Activated CD4-positive, alpha-beta T cell treated with anti-CD3 and anti-CD28 coated beads, Interleukin-2, amount 50 U/mL, for 16 hours (primary cell): ENCODE measurements around the gene KRCC1.
A peak's percentile ranks its signal among the peaks of the same experiment; 100 is the strongest.
"Not testable (repeated sequence)": the region's sequence is repeated elsewhere in the genome, so short reads cannot be mapped to it uniquely, and the experiment has no call there.

Experiments used
- DNase-seq: peaks from one replicate; pipeline ENCODE4 v3.0.0-alpha.2; 2020

The KRCC1 gene

DNA sequence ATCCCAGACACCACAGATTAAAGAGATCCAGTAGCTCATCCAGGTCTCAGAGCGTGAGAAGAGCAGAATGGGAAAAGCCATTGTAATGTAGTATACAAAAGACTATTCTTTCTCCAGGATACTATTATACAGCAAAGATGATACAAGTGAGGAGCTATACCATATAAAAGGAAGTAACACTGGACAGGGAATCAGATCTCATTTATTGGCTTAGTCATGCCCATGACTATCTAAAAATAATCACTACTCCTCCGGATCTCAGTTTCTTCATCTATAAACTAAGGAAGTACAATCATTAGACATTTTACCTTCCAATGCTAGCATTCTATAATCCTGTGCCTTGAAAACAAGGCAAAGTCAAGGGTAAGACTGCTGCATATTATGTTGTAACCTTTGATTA lies 19.4 kb downstream of the KRCC1 start:
- DNase-seq: no peak

DNA sequence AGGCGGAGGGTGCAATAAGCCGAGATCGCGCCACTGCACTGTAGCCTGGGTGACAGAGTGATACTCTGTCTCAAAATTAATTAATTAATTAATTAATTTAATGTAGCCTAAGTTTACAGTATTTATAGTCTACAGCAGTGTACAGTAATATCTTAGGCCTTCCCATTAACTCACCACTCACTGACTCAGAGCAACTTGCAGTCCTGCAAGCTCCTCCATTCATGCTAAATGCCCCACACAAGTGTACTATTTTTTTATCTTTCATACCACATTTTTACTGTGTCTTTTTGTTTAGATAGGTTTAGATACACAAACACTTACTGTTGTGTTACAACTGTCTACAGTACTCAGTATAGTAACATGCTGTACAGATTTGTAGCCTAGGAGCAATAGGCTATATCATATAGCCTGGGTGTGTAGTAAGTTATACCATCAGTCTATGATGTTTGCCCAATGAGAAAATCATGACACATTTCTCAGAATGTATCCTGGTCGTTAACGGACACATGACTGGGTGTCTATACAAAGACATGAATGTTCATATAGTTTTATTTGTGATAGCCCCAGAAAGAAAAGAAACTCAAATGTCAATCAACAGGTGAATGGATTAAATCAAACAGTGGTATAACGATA lies 23.4 kb downstream of the KRCC1 start:
- no peak for DNase-seq

DNA sequence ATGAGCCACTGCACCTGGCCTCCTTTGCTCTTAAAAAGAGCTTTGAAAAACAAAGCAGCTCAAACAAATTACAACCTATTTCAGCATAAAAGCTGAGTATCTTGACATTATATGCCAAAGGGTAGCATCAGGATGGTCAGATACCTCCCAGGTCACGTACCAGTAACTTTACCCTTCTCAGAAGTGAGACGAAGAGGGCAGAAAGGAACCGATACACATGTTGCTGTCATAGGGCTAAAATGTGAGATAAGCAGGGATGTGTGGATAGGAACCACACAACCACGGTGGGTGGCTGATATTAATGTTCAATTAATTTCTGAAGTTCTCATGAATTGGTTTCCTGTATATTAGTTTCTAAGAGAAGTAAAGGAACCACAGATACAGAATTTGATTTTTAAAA lies 26.7 kb downstream of the KRCC1 start:
- no peak for DNase-seq

DNA sequence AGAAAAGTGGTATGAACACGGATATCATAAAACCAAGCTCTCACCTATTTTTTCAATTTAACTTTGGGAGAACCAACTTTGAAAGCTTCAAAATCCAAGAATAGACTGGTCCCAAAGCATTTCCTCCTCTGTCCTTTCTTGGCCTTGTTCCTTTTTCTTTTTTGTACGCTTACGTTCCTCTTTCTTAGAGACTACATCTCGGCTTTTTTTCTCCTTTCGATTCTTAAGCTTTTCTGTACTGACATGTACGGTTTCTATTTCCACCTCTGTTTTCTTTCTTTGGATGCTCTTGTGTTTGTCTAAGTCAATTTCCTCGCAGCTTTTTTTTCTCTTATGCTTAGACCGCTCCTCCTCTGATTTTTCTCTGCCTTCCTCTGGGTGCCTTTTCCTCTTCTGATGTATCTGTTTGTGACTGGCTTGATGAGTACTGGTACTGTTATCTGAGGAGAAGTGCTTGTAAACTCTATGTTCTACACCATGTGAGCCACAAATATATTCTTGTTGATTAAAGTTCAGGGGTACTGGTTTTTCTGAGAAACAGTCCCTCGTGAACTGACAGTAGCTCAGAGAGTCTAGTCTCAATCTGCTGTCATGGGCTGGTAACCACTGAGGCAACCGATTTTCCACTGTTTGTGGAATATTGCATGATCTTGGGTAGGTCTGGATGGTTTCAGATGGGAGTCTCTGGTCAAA lies 27.7 kb downstream of the KRCC1 start:
- DNase-seq: no peak

DNA sequence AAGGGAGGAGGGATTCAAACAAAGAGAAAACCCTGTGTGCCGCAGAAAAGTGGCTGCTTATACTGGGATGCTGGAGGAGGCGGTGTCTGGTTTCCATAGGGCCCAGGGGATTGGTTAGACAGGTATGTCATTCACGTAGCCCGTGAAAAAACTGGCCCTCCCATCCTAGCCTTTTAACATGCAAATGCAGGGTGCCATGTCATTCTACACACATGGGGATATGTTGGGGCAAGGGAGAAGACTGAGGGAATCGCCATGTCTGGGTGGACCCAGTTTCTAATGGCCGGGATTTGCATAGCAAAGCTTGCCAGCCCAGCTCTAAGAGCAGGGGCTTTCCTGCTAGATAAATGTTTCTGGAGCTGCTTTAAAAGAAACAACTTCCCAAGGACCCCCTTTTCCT lies 31.1 kb downstream of the KRCC1 start:
- no peak for DNase-seq

DNA sequence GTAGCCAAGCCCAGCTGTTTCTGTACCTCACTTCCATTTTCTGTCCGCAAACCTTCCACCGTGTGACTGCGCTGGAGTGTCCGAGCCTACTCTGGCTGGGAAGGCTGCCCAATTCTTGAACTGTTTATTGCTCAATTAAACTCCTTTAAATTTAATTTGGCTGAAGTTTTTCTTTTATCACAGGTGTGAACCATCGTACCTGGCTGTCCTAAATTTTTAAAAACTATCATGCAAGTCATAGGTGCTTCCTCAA lies 33.0 kb downstream of the KRCC1 start:
- DNase-seq: no peak

DNA sequence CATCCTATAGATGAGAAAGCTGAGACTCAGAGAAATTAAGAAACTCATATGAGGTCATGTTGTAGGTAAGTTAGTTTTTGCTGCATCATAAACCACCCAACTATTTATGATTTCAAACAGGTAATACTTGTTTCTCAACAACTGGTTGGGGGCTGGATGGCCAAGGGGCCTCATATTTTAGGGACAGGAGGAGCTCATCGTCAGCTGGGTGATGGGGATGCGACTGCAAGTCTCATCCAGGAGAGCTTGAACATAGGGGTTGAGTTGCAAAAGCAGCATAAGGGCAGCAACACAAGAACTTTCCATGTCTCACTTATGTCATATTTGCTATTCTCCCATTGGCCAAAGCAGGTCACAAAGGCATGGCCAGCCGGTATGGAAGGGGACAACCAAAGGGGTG lies 35.6 kb downstream of the KRCC1 start:
- DNase-seq: no peak

DNA sequence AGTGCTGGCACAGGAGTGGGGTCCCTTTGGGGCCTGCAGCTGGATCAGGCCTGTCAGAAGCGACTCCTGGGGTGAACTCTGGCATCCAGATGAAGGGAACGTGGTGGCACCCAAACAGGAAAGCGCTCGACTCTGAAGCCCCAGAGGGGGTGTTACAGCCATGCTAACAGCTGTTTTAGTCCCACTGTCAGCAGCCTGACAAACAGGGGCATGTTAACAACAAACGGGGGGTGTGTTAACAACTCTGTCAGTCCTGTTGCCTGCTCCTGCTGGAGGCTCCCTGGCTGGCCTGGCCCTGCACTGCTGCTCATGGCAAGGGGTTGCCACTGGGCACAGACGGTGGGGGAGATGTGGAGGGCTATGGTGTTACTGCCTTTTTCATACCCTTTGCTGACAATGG lies 36.7 kb downstream of the KRCC1 start:
- DNase-seq: no peak

DNA sequence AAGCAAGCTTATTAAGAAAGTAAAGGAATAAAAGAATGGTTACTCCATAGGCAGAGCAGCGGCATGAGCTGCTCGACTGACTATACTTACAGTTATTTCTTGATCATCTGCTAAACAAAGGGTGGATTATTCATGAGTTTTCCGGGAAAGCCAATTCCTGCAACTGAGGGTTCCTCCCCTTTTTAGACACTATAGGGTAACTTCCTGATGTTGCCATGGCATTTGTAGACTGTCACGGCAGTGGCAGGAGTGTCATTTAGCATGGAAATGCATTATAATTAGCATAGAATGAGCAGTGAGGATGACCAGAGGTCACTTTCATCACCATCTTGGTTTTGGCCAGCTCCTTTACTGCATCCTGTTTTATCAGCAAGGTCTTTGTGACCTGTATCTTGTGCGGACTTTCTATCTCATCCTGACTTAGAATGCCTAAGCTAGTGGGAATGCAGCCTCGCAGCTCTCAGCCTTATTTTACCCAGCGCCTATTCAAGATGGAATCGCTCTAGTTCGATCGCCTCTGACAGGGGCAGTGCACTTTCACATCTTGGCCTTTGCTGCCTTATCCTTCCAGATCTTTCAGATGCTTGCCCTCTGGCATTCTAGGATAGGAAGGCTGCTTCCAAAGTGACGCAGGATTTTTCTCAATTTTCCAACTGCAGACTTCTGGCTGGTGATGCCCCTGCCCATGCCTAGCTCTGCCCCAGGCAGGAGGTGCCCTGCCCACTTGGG lies 37.3 kb downstream of the KRCC1 start:
- not testable (repeated sequence) for DNase-seq

DNA sequence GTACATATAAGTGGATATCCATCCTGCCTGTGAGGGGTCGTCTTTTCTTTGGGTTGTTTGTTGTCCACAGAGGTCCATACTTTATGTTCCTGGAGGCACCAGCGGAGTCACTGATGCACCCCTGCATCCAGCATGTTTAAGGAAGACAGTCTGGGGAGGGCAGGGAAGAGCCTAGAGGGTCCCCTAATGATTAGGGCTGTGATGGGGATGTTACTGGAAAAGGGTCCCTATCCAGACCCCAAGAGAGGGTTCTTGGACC lies 37.9 kb downstream of the KRCC1 start:
- DNase-seq: not testable (repeated sequence)

DNA sequence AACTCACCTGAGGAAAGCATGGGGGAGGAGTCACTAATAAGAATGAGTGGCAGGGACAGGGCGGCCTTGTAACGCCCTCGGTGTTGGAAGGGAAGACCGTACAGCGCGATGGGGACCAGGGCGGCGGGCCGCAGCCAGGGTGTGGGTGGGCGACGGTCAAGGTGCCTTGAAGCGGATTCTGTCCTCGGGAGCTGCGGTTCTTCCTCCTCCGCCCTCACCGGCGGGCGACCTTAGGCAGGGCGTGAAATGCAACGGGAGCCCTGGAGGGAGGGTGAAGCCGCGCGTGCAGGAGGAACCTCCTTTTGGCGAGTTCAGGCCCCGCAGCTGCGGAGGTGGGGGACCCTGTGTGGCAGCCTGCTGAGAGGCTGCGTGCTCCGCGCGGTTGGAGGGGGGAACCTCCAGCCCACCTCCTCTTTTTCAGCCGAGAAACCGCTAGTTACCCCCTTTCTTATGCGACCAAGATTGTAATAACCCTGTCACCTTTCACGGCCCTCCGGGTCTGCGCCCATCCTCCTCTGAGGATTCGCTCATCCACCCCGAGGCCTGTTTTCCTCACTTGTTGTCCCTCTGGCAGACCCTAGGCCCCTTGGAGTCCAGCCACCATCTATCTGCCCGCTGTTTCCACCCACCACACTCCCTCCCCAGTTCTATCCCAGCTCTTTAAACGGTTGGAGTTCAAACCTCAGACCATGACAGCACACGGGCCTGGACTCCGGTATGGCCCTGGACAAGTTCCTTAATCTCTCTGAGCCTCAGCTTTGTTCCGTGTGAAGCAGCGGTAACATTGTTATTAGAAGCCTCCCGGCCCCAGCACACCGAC lies 38.4 kb downstream of the KRCC1 start:
- DNase-seq: peak; percentile 63

DNA sequence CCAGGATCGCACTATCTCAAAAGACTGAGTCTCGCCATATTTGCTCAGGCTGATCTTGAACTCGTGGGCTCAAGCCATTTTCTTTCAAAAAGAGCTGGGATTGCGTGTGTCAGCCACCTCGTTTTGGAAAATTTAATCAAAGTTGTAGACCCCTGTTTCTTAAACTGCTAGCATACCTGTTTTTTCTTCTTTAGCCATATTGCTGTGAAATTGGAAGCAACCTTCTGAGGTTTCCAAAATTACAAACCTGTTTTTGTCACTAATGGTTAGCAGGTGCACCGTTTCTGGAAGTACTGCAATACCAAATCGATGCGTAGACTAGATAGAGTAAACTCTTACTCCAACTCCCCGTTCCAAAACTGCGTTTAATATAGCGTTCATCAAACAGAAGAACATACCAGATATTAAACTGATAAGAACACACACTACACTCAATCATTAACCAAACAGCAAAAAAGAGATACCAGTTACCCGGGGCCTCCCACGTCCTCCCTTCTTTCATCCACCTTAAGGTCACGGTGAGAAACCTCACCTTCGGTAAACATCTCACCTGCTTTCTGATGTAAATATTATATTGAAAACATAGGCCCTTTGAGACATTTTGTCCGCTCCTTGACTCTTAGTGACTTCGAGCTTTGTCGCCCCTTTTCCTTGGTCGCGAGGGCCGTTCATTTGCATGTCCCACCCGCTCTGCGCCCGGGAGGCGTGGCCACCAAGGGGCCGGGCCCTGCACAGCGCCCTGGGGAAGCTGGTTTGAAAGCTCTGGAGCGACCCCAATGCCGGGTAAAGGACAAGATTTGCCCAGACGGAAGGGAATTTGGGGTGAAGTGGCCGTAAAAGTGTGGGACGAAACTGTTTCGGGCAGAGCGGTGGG lies 39.3 kb downstream of the KRCC1 start, which contains the start of gene RNU2-63P:
Gene RNU2-63P, minus strand, starts transcription at position 462 of the 874 bp plus-strand sequence.
- DNase-seq: peak; percentile 82

DNA sequence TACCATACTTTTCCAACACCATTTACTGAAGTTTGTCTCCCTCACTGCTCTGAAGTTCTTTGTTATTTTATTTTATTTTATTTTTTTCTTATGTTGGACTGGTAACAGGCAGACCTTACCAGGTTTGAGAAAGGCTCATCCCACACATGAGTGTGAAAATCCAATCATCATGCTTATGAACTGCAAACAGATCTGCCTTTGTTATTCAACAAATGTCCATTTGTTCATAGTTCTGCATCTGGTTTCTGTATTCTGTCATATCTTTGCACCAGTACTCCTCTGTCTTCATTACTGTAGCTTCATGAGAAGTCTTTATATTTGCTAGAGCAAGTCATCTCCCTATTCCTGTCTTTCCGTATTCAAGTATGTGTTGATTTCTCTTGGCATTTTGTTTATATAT lies 44.6 kb downstream of the KRCC1 start:
- DNase-seq: no peak

DNA sequence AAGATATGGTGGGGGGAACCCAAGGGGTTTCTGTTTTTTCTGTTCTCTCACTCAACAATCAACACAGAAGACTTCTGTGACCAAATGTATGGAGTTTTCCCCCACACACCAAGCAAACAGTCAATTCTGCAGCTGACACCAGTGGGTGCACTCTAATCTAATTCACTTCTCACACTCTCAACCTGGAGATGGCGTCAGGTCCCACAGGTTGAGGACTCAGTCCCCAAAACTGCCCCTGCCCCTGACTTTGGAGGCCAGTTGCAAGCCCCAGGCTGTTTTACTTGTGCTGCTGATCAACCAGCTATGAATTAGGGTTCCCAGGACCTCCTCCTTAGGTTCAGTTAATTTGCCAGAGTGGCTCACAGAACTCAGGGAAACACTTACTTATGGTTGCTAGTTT lies 45.4 kb downstream of the KRCC1 start:
- DNase-seq: no peak

DNA sequence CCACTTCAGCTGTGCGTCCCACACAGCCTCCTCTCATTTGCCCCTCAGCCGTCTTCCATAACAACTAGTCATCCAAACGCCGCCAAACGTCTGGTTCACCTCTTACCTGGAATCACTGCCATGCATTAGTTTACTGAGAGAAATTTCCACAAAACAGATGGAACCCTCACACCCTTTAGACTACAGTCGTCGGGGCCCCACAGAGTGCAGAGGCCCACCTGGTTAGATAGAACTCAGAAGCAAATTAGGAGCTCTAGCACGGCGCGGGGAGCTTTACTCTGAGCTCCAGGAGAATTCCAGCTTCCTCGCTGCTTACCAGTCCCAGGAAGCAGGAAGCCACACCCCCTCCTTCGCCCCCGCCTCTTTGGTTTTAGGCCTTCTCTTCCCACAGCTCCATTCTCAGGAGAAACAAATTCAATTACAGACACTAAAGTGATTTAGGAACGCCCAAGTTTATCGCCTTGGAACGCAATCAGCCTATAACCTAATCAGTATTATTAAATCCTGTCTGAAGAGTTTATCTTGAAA lies 48.6 kb downstream of the KRCC1 start:
- no peak for DNase-seq

DNA sequence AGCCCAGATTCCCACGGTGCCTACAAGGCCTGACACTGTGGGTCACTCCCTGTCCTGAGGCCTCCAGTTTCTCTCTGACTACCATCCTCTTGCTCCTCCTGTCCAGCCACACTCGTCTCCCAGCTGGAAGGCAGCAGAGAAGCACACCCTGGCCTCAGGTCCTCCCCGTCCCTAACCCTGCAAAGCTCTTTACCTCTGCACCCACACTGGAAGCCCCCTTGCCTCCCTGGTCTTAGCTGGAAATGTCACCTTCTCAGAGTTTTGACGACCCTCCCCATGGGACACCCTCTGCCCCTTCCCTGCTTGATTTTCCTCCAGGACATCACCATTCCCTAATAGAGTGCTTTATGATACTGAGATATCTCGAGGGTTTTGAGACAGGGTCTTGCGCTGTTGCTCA lies 49.8 kb downstream of the KRCC1 start:
- no peak for DNase-seq

DNA sequence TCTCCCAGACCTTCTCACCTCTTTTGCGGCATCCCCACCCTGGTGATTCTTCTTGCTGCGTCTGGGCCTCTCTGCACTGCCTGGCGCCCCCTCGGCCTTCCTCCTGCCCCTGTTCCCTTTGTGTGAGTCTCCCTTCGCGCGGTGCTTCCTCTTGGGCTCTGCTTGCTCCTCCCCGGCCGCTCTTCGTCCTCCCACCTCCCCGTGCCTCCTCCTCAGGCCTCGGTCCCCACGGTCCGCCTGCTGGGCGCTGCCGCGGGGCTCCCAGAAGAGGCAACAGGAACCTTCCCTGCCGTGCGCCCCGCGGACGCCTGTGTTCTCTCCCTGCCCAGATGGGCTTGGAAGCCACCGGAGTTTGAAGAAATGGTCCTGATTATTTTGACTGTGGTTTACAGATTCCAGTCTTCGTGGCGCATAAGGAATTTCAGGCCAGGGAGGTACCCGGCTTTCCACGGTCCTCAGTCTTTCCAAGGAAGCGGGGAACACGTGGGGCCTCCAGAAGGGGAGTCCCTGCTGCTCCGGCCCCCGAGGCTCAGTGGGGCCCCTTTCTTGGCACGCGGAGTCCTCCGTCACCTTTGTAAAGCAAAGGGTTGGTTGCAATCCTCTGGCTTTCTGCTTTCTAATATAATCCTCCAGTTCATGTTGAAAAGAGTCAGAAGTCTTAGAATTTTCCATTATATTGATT lies 52.4 kb downstream of the KRCC1 start:
- DNase-seq: no peak

DNA sequence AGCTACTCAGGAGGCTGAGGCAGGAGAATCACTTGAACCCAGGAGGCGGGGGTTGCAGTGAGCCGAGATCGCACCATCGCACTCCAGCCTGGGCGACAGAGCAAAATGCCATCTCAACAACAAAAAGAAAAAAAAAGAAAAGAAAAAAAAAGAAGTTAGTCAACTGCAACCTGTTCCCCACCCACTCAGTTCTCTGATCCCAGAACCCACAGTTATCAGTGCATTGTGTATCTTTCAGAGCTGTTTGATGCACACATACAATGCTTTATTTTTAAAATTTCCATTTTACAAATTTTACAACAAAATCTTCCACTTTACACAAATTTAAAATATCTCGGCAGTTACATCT lies 53.2 kb downstream of the KRCC1 start:
- no peak for DNase-seq

DNA sequence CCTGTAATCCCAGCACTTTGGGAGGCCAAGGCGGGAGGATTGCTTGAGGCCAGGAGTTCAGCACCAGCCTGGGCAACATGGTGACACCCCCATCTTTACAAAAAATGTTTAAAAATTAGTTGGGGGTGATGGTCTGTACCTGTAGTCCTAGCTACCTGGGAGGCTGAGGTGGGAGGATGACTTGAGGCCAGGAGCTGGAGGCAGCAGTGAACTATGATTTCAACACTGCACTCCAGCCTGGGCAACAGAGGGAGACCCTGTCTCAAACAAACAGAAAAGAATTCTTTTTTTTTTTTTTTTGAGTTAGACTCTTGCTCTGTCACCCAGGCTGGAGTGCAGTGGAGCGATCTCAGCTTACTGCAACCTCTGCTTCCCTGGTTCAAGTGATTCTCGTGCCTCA lies 55.1 kb downstream of the KRCC1 start:
- DNase-seq: not testable (repeated sequence)

DNA sequence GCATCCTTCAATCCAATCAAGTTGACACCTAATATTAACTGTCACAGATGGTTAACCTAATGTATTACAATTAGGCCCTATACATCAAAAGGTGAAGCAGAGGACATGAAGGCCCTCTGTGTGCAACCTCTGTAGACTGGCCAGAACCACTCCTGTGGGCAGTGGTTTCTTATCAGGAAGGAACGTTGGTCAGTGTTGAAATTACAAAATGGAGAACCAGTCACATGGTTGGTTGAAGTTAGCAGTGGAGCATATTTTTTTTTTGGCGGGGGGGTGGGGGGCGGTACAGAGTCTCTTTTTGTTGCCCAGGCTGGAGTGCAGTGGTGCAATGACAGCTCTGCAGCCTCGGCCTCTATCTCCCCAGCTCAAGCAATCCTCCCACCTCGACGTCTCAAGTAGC lies 59.0 kb downstream of the KRCC1 start:
- DNase-seq: no peak

DNA sequence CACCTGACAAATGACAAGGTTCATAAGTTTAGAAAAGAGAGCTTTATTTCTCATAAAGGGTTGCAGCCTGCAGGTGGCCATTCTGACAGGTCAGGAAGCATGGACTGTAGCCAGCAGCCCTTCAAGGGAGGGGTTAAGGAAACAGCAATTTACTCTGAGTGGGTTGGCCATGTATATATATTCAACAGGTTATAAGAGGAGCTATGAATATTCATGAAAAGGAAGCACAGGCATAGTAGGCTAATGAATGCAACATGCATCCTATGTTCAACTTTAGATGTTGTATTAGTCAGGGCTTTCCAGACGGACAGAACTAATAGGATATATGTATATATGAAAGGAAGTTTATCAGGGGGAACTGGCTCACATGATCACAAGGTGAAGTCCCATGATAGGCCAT lies 59.8 kb downstream of the KRCC1 start:
- no peak for DNase-seq

DNA sequence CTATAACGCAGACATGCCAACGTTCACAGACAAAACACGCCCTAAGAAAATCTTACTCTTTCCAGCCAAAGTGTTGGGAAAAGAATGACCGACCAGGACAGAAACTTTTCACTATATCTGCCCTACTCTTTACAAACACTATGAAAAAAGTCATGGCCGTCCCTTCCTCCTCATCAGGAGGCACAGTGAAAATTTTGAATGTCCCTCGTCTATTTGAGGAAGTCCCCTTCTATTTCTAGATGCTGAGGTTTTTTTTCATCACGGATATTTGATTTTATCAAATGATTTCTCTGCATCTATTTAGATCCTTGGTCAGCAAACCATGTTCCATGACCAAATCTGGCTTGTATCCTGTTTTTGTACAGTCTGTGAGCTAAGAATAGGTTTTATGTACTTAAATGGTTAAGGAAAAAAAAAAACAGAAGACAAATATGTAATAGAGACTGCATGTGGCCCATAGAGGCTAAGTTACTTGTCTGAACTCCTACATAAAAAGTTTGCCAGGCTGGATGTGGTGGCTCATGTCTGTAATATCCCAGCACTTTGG lies 61.2 kb downstream of the KRCC1 start:
- not testable (repeated sequence) for DNase-seq
